DND-41 (cell line): ENCODE results near the gene DTNB.

Source experiments
- ATAC-seq: fragments of 200-7000 bp; cut with Tn5 transposase; 3 replicates; pipeline ENCODE4 v1.9.1; 2021; ENCODE audit warnings: low read depth; ENCODE audit not compliant: insufficient read depth
- DNase-seq: peaks from one replicate; pipeline ENCODE4 v3.0.0-alpha.2; 2020
- H2AFZ ChIP-seq: 2 replicates; pipeline ENCODE4 v1.6.0; 2012; ENCODE audit warnings: low read depth, low read length
- H3K27ac ChIP-seq: 2 replicates; pipeline ENCODE4 v1.5.1; 2012; ENCODE audit warnings: low read length, inconsistent platforms
- H3K27me3 ChIP-seq: fragments of 200-600 bp; sonication (generic); 2 replicates; pipeline ENCODE4 v1.6.0; 2012; ENCODE audit warnings: low read length, mild to moderate bottlenecking, inconsistent platforms; ENCODE audit not compliant: insufficient read depth, poor library complexity
- H3K36me3 ChIP-seq: 2 replicates; pipeline ENCODE4 v1.5.1; 2012; ENCODE audit warnings: low read length, inconsistent platforms; ENCODE audit not compliant: insufficient read depth
- H3K4me1 ChIP-seq: 2 replicates; pipeline ENCODE4 v1.5.1; 2012; ENCODE audit warnings: mild to moderate bottlenecking, low read length; ENCODE audit not compliant: insufficient read depth
- H3K4me2 ChIP-seq: 2 replicates; pipeline ENCODE4 v1.6.0; 2012; ENCODE audit warnings: mild to moderate bottlenecking, moderate library complexity, low read length, inconsistent platforms; ENCODE audit not compliant: insufficient read depth
- H3K4me3 ChIP-seq, 2 experiments: fragments of 200-600 bp in 1 of 2; shearing (Covaris generic) in 1 of 2; 2 replicates each; pipeline ENCODE4 v1.5.1; 2012 to 2016; ENCODE audit warnings: inconsistent platforms in 2 of 2, low read length in 2 of 2, mild to moderate bottlenecking in 2 of 2, low read depth in 1 of 2, moderate library complexity in 1 of 2
- H3K79me2 ChIP-seq: 2 replicates; pipeline ENCODE4 v1.6.0; 2012; ENCODE audit warnings: low read length, inconsistent platforms; ENCODE audit not compliant: insufficient read depth
- H3K9ac ChIP-seq: 2 replicates; pipeline ENCODE4 v1.6.0; 2012; ENCODE audit warnings: low read depth, mild to moderate bottlenecking, inconsistent platforms, low read length, moderate library complexity
- H3K9me3 ChIP-seq: 2 replicates; pipeline ENCODE4 v1.5.1; 2012; ENCODE audit warnings: low read length, moderate library complexity, mild to moderate bottlenecking, inconsistent platforms; ENCODE audit not compliant: insufficient read depth, severe bottlenecking
- H4K20me1 ChIP-seq: 2 replicates; pipeline ENCODE4 v1.6.0; 2012; ENCODE audit warnings: low read length; ENCODE audit not compliant: insufficient read depth
- CTCF ChIP-seq: IDR thresholded peaks from 2 replicates; pipeline ENCODE4 v1.5.1; 2012; ENCODE audit warnings: borderline replicate concordance, low read length, moderate library complexity, mild to moderate bottlenecking; ENCODE audit not compliant: poor library complexity, severe bottlenecking; ENCODE audit errors: extremely low read depth
- EZH2 ChIP-seq: IDR thresholded peaks from 3 replicates; pipeline ENCODE4 v1.6.1; 2012; ENCODE audit warnings: borderline replicate concordance, low read depth, mild to moderate bottlenecking, moderate library complexity, low read length, inconsistent platforms; ENCODE audit not compliant: severe bottlenecking

Gene DTNB

GRCh38 chr2:25330937-25331336 lies 342.4 kb downstream of the DTNB start:
- no peaks in the 10 kb centered on the region for H3K4me1 ChIP-seq
- H2AFZ ChIP-seq: no peak overlapping the region
- no peak overlapping the region for H3K4me2 ChIP-seq
- DNase-seq: no peak
- no peak overlapping the region for H3K4me3 ChIP-seq
- peaks cover 16% of the 10 kb centered on the region for H3K9me3 ChIP-seq
- no peak for ATAC-seq
- TF ChIP-seq EZH2: no peak
- TF ChIP-seq CTCF: no peak
- H3K36me3 ChIP-seq: peaks cover 25% of the 10 kb centered on the region
- no peak overlapping the region for H3K27ac ChIP-seq
- no peak overlapping the region for H3K9ac ChIP-seq
- no peaks in the 10 kb centered on the region for H3K27me3 ChIP-seq
- H4K20me1 ChIP-seq: peaks cover 51% of the 10 kb centered on the region
- H3K79me2 ChIP-seq: peaks cover 84% of the 10 kb centered on the region

- no peaks in the 10 kb centered on the region for H3K27me3 ChIP-seq
- no peak for ATAC-seq
- H3K27ac ChIP-seq: no peak overlapping the region
- H3K4me2 ChIP-seq: no peak overlapping the region
- H3K79me2 ChIP-seq: peaks cover 78% of the 10 kb centered on the region
- no peak overlapping the region for H3K9ac ChIP-seq
- TF ChIP-seq EZH2 (no peak), CTCF (no peak)
- H3K36me3 ChIP-seq: peaks cover 25% of the 10 kb centered on the region
- no peak for DNase-seq
- H4K20me1 ChIP-seq: peaks cover 48% of the 10 kb centered on the region
- peaks cover 16% of the 10 kb centered on the region for H3K9me3 ChIP-seq
- no peak overlapping the region for H2AFZ ChIP-seq
- no peaks in the 10 kb centered on the region for H3K4me1 ChIP-seq
- H3K4me3 ChIP-seq: no peak overlapping the region
Observed at GRCh38 chr2:25330273-25330672, 343.1 kb downstream of the DTNB start.

- no peak for ATAC-seq
Observed at GRCh38 chr2:25328152-25329085, 345.0 kb downstream of the DTNB start.

More at GRCh38 chr2:25328152-25329085, 345.0 kb downstream of the DTNB start:
- H3K4me1 ChIP-seq: no peaks in the 10 kb centered on the region
- H3K9ac ChIP-seq: no peak overlapping the region
- H3K9me3 ChIP-seq: peaks cover 16% of the 10 kb centered on the region
- H3K4me2 ChIP-seq: no peak overlapping the region
- no peak overlapping the region for H3K4me3 ChIP-seq
- no peak for TF ChIP-seq EZH2
- no peak for TF ChIP-seq CTCF
- H2AFZ ChIP-seq: no peak overlapping the region
- no peak overlapping the region for H3K27ac ChIP-seq
- peaks cover 48% of the 10 kb centered on the region for H4K20me1 ChIP-seq
- DNase-seq: no peak
- no peaks in the 10 kb centered on the region for H3K27me3 ChIP-seq
- H3K36me3 ChIP-seq: peaks cover 25% of the 10 kb centered on the region
- H3K79me2 ChIP-seq: peaks cover 78% of the 10 kb centered on the region
